Stimulated activated CD4-positive, alpha-beta T cell treated with anti-CD3 and anti-CD28 coated beads, TNF-alpha, amount 100 ng/mL, for 48 hours (primary cell): ENCODE data around the gene C22orf42.
A peak's percentile ranks its signal among the peaks of the same experiment; 100 is the strongest.
"Not testable (repeated sequence)": the region's sequence is repeated elsewhere in the genome, so short reads cannot be mapped to it uniquely, and the experiment has no call there.

Source experiments
- DNase-seq, 3 donors: peaks; one replicate each; pipeline ENCODE4 v3.0.0-alpha.2; 2020; ENCODE audit warnings: low read depth in 3 of 3

The C22orf42 gene, protein sequence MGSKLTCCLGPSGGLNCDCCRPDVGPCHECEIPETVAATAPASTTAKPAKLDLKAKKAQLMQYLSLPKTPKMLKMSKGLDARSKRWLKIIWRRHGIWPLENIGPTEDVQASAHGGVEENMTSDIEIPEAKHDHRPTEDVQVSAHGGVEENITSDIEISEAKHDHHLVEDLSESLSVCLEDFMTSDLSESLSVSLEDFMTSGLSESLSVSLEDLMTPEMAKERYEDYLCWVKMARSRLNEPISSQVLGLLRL

DNA sequence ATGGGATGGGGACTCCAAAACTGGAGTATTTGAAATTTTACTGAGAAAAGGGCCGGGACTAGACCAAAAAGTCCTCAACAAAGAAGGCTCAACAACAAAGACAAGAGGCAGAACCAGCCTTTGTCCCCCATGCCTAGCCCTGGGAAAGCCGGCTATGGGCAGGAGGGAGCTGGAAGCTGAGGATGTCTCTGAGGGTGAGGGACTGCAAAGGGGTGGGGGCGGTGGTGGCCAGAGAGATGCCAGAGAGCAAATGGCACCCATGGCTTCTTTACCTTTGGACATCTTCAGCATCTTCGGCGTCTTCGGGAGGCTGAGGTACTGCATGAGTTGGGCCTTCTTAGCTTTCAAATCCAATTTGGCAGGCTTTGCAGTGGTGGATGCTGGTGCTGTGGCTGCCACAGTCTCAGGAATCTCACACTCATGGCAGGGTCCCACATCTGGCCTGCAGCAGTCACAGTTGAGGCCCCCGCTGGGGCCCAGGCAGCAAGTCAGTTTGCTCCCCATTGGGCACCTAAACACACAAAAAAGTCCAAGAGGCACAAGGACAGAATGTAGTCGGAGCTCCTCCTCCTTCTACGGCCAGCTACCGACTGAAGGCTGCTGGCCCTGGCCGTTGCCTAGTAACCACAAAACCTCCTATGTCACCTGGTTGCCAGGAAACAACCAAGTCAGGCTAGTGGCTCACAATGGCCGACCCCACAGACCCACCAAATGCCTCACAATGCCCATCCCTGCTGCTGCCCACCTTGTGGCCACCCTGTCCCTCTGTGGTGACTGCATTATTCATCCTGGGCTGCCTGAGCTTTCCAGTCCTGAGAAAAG lies at the start of gene C22orf42:
TSS of gene C22orf42 (minus strand) at position 592 of the 822 bp plus-strand sequence. CDS start at position 504, 88 bp downstream.
- no peak for DNase-seq

DNA sequence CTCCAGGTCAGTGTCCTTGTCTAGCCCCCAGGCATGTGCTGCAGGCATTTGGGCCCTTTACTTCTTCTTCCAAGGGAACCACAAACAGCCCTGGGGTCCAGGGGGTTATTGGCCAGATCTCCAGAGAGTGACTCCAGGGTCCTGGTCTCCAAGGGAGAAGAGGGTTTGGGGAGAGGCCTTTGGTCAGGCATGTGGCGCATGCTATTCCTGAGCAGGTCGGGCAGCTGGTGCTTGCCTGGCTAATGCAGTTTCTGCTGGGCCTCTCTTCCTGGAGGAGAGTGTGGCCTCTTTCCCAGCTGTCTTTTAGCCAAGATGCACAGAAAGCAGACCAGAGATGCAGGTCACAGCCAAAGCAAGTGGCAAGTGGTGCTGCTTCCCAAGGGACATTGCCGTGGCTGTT lies 49.6 kb upstream of the C22orf42 start:
- DNase-seq: no peak

DNA sequence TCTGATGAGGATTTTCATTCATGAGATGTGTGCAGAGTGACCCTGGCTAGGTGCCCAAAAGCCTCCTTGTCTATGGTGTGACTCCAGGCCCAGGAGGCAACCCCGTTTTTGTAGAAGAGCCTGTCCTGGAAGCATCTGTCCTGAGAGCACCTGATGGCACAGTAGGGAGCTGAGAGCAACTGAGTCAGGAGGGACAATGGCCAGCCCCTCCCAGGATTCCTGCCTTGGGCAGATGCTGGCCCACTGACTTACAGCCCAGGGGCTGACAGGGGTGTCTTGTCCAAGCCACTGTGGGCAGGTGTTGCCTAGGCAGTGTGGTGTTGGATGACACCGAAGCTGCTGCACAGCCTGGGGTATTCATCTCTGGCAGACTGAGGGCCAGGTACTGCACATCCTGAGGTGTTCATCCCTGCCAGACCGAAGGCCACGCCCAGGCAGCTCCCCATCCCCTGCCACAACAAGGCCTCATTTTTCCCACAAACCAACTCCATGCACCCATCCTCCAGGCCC lies 48.9 kb upstream of the C22orf42 start:
- no peak for DNase-seq

DNA sequence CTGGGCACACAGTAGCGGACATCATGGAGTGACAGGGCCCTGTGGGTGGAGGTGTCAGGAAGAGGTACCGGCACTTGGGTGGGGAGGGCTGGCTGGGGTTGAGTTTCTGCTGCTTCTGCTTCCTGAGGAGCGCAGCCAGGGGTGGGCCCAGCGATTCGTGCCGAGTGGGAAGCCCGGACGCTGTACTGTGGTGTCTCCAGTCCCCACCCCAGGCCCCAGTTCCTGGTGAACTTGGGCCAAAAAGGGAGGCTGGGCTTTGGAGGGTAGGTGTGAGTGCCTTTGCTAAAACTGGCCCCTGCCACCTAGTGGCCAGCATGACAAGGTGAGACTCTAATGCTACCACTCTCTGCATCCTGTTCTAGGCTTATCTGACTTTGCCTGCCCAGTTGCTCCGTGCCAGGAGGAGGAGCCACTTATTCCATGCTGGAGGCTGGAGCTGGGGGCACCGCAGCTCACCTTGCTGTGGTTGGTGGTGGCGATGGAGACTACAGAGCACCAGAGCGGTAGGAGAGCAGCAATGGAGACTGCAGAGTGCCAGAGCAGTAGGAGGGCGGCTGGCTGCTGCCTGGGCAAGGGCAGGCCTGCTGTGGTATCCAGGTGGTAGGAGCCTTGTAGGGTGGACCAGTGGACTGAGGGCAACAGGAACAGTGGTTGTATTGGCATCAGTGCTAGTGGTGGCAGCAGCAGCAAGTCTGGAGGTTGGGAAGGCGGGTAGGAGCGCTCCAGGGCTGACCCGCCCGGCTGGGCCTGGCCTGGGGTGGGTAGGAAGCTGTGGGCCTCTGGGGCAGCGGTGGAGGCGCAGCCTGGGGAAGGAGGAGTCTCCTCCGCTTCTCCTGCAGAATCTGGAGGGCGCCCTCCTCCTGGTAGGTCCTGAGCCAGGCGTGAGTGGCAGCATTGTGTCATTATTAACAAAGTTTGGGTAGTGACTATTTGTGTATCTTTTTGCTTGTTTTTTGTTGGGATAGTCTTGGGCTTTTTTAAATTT lies 48.0 kb upstream of the C22orf42 start:
- DNase-seq: no peak

DNA sequence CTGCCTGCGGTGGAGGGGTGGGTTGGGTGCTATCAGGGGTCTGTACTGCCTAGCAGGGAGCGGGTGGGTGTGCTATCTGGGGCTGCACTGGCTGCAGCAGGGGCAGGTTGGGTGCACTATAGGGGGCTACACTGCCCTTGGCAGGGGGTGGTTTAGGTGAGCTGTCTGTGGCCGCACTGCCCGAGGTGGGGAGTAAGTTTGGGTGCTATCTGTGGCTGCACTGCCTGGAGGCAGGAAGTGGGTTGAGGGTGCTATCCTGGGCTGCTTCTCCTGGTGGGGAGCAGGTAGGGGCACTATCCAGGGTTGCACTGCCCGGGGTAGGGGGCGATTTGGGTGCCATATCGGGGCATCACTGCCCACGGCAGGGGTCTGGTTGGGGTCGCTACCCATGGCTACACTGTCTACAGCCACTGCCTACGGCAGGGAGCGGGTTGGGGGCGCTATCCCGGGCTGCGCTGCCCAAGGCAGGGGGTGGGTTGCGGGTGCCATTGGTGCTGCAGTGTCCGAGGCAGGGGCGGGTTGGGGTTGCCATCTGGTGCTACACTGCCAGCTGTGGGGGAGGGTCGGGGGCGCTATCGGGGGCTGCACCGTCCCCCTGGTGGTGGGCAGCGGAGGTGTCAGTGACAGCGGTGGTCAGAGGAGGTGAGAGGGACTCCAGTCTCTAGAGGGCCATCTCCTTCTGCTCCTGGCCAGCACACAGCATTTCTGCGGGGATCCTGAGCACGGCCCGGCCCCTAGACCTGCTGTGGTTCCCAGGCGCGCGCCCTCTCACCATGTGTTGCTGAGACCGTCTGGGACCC lies 47.1 kb upstream of the C22orf42 start:
- DNase-seq: no peak

DNA sequence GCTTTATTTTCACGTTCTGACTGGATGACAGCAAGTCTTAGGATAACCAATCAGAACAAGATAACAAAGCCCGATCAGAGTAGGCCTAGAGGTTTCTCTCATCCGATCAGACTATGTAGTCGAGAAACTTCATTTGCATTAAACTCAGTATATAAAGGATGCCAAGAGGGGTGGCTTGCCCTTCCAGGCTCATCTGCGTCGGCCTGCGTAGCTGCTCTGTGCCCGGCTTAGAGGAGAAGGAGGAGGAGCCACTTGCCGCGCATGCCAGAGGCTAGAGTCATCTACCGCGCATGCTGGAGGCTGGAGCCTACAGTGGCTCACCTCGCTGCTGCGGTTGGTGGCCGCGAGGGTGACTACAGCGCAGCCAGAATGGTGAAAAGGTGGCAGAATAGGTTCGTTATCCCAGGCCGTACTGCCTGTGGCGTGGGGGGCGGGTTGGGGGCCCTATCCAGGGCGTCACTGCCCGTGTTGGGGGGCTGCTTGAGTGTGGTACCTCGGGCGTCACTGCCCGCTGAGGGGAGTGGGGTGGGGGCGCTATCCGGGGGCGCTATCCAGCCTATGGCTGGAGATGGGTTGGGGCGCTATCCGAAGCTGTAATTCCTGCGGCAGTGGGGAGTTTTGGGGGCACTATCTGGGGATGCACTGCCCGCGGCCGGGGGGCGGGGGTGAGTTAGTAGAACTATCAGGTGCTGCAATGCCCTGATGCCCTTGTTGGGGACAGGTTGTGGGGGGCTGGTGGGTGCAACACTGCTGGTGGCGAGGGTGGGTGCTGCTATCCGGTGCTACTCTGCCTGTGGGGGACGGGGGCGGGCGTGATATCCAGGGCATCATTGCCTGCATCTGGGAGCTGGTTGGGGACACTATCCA lies 46.0 kb upstream of the C22orf42 start, which contains the start of gene RFPL2:
TSS of gene RFPL2 (minus strand) at position 218 of the 867 bp plus-strand sequence. CDS start 2,622 bp downstream, outside the sequence.
- DNase-seq: no peak

DNA sequence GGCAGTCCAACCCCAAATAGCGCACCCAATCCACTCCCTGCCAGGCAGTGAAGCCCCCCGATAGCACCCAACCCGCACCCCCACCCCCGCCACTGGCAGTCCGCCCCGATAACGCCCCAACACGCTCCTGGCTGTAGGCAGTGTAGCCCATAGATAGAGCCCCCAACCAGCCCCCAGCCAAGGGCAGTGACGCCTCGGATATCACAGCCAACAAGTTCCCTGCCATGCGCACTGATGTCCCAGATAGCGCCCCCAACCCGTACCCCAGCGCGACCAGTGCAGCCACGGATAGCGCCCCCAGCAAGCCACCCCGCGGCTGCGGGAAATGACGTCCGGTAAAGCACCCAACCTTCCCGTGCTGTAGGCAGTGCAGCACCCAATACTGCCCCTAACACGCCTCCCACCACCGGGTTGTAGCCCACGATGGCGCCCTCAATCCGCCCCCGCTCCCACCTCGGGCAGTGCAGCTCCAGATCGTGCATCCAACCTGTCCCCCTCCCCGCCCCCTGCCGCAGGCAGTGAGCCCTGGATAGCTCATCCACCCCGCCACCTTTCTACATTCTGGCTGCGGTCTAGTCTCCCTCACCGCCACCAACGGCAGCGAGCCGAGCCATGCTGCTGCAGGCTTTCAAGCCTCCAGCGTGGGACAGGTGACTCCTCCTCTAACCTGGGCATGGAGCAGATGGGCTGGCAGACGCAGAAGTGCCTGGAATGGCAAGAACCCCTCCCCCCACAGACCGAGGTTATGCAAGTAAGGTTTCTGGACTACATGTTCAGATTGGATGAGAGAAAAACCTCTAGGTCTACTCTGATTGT lies 45.1 kb upstream of the C22orf42 start:
- no peak for DNase-seq

DNA sequence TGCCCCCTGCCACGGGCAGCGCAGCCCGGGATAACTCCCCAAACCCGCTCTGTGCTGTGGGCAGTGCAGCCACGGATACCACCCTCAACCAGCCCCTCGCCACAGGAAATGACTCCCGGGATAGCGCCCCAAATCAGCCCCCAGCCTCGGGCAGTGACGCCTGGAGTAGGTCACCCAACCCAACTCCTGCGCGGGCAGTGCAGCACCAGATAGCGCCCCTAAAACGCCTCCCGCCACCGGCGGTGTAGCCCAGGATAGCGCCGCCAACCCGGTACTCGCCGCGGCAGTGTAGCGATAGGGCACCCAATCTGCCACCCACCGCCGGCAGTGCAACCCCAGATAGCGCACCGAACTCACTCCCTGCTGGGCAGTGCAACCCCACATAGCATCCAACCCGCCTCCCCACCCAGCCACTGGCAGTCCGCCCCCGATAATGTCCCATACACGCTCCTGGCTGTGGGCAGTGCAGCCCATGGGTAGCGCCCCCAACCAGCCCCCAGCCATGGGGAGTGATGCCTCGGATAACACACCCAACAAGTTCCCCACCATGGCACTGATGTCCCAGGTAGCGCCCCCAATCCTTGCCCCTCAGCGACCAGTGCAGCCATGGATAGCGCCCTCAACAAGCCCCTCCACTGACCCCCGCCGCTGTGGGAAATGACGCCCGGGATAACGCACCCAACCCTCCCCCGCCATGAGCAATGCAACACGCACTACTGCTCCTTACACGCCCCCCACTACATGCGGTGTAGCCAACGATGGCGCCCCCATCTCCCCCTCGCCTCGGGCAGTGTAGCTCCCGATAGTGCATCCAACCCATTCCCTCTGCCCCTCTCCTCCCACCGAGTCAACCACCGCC lies 44.3 kb upstream of the C22orf42 start:
- DNase-seq: no peak

DNA sequence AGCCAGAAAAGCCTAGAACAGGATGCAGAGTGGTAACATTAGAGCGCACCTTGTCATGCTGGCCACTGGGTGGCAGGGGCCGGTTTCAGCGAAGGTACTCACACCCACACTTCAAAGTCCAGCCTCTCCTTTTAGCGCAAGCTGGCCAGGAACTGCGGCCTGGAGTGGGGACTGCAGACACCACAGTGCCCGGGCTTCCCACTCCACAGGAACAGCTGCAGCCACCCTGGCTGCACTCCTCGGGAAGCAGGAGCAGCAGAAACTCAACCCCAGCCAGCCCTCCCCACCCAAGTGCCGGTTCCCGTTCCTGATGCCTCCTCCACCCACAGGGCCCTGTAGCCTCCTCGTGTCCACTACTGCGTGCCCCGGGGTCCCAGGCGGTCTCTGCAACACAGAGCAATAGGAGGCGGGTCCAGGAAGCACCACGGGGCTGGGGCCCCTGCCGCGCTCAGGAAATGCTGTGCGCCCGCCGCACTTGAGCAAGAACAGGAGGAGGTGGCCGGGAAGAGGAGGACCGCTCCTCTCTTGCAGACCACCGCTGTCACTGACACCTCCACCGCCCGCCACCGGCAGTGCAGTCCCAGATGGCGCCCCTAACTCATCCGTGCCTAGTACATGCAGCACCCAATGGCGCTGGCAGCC lies 43.6 kb upstream of the C22orf42 start:
- DNase-seq: peak in 1 of 3 donors; percentile 13

DNA sequence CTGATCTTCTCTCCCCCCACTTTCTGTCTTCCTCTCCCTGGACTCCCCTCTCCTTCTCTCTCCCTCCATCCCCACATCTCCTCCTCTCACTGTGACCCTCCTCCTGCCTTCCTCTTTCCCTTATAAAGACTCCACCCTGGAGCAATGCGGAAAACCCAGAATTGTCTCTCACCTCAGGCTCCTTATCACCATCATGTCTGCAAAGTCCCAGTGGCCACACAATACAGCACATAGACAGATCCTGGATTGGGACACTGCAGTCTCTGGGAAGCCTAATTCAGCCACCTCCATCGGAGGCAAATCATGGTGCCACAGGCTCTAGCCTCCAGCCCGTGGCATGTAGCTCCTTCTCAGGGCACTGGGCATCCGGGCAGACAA lies 43.0 kb upstream of the C22orf42 start:
- DNase-seq: no peak

DNA sequence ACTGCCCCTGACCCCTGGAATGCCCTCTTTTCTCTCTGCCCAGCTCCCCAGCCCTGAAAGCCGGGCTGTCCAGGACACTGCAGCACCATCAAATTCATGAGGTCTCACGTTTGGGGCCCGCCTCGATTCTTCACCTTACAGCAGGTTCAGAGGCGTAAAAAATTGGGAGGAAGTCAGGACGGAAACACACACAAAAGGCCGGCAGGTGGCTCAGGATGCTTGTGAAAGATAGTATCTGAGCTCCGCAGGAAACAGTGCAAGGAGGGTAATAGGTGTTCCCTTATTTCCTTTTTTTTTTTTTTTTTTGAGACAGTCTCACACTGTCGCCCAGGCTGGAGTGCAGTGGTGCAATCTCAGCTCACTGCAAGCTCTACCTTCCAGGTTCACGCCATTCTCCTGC lies 41.6 kb upstream of the C22orf42 start:
- DNase-seq: no peak

DNA sequence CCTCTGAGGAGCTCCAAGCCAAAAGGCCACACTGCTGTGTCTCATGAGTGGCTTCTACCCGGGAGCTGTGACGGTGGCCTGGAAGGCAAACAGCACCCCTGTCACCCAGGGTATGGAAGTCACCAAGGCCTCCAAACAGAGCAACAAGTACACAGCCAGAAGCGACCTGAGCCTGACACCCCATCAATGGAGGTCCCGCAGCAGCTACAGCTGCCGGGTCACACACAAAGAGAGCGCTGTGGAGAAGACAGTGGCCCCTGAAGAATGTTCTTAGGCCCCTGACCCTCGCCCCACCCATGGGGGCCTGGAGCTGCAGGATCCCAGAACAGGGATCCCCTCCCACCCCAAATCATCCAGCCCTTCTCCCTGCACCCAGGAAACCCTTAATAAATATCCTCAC lies 40.9 kb upstream of the C22orf42 start:
- DNase-seq: no peak

DNA sequence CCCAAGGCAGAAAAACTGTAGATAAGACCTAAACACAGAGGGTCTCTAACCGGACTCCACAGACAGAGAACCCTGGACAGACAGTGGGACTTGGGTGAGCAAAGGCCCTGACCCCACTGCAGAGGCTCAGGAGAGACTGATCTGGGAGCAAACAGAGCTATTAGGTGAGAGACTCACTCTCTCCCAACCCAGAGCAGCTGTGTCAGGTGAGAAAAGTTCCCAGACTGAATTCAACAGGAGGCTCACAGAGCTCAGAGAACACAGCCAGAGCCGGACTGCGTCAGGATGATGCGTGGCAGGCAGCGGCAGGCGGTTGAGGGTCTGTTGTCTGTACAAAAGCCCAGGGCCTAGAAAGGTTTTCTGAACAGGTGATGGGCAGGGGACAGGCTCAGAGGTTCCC lies 40.2 kb upstream of the C22orf42 start:
- no peak for DNase-seq

DNA sequence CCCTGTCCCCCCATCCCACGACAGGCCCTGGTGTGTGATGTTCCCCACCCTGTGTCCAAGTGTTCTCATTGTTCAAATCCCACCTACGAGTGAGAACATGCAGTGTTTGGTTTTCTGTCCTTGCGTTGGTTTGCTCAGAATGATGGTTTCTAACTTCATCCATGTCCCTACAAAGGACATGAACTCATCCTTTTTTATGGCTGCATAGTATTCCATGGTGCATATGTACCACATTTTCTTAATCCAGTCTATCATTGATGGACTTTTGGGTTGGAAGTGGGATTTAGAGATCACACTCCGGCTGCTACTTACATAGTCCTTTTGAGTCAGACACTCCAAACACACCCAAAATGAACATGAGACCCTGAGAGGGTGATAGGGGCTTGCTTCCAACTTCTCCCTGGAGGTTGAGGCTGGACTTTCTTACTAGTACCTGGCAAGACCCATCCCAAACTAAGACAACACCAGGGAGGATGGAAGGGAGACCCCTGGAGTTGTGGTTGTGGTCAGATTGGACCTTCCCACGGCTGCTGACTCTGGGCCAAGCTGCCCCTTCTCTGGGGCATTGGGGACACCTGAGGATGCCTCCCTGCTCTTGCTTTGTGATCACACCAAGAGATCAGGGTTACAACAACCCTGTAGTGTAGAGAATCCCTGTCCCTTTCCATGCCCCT lies 38.6 kb upstream of the C22orf42 start:
- DNase-seq: not testable (repeated sequence)

DNA sequence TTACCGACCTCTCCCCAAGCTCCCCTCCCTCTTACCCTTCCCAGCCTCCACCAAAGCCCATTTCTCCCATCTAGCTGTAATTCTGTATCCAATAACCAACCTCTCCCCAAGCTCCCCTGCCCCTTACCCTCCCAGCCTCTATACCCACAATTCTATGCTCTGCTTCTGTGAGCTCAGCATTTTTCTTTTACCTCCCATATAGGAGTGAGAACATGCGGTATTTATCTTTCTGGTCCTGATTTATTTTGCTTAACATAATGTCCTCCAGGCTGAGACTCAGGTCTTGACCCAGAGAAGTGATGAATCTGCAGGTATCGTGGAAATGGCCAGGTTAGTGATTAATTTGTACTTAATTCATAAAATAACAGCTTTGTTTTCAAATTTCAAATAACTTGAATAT lies 36.8 kb upstream of the C22orf42 start:
- DNase-seq: not testable (repeated sequence)

DNA sequence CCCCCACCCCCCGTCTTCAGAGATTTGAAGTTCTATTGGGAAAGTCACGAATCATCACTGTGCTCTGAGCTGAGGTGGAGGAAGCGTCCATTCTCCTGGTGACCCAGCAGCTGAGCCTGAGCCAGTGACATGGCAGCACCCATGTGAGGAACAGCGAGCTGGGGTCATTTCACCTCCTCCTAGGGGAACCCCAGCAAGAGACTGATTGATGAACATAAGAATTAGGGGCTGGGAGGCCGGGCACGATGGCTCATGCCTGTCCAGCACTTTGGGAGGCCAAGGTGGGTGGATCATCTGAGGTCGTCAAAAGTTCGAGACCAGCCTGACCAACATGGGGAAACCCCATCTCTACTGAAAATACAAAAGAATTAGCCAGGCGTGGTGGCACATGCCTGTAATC lies 34.2 kb upstream of the C22orf42 start:
- DNase-seq: not testable (repeated sequence)

DNA sequence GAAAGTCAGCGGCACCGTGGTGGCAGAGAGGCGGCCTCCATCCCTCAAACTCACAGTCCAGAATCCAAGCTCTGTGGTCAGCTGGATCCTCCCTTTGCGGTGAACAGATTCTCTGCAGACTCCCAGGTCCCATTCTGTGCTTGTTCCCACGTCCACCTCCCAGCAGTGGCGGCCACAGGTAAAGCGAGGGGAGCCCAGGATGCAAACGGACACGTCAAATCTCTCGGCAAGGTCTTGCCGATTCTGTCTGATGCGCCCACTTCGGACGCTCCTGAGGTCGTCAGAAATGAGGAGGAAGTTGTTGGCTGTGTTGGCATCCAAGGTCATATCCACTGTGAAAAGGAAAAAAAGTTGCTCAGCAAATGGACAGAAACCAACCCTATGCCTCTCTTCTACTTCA lies 31.9 kb upstream of the C22orf42 start:
- DNase-seq: not testable (repeated sequence)
